ENCODE data around the gene TAF3.

The TAF3 gene

GRCh38 chr10:8054494-8055407, 236.4 kb downstream of the TAF3 start, which contains the start of gene GATA3:
GATA3 (plus strand) TSS chr10:8054688; CDS start chr10:8055656, 968 bp downstream.
- in situ Hi-C loops (cut with HindIII; ENCODE audit: low sequenced_read_pairs) = no loop called here

GRCh38 chr10:8055420-8056349, 237.4 kb downstream of the TAF3 start:
- in situ Hi-C loops (cut with HindIII; ENCODE audit: low sequenced_read_pairs) = no loop called here

DNA sequence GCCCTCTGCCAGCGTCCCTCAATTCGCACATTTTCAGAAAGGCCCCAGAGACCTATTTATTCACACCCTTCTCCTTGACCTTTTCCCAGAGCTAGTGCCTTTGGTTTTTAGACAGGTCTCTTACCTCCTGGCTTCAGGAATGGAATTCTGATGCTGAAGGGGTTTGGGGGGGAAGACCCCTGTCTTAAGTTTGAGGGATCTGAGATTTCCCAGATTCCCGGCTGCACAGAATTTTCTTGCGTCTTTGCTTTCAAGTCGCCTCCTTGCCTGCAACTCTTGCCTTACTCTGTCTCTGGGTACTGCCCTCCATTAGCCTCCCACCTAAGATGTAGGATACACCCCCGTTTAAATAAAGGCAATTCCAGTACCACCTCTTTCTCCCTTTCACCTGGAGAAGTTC, 238.1 kb downstream of the TAF3 start:
- in situ Hi-C loops (cut with HindIII; ENCODE audit: low sequenced_read_pairs) = no loop called here

DNA sequence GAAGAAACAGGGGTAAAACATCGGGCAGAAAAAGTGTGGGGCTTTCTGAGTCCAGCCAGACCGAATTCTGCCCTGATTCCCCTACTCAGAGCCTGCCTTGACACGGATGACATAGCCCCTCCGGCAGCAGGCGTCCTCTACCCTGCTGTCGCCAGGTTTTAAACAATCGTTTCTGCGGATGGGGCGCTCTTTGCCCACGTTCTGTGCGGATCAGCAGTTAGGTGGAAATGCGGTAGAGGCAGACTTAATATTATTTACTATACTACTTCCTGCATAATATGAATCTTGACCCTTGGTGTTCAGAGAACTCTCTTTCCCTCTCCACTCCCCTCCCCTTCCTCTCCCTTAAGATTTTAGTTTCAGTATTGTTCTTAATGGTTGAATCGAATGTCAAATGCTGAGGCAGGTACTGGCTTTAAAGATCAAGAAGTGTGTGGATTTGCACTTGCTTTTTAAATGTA, 238.6 kb downstream of the TAF3 start:
- in situ Hi-C loops (cut with HindIII; ENCODE audit: low sequenced_read_pairs) = no loop called here

- in situ Hi-C loops (cut with HindIII; ENCODE audit: low sequenced_read_pairs) = no loop called here
Measured at GRCh38 chr10:8057636-8058273, 239.4 kb downstream of the TAF3 start.

- in situ Hi-C loops (cut with HindIII; ENCODE audit: low sequenced_read_pairs) = no loop called here
Measured at GRCh38 chr10:8058274-8059111, 240.2 kb downstream of the TAF3 start.

DNA sequence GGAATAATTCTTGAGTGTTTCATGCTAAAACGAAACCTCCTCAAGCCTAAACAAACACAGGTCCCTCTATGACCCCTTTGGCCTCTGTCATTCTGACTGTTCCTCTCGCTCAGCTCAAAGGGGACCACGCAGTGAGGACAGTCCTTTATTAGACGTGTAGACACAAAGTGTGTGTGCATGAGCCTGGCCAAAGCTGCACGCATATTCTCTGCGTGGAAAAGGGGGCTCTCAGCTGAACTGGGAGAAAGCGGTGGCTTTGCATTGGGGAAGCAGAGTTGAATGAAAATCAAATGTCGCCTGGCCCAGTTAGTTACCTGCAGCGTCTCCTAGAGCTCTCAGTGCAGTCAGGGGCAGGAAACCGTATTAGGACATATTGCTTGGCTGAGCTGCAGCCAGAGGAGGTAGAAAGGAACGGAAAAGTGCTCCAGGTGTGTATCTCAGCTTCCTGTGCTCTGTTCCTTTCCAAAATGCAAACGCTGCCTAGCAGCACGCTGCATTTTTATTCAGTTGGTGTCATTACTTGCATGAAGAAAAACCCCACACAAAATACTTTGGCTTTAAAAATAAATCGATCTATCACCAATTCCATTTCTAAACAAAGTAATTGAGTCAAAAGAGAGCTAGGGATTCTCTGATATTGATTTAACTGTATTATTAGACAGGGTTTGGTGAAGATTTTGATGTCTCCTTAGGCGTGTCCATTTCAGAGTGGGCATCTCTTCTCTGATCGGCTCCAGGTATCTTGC, 241.1 kb downstream of the TAF3 start:
- in situ Hi-C loops (cut with HindIII; ENCODE audit: low sequenced_read_pairs) = no loop called here

DNA sequence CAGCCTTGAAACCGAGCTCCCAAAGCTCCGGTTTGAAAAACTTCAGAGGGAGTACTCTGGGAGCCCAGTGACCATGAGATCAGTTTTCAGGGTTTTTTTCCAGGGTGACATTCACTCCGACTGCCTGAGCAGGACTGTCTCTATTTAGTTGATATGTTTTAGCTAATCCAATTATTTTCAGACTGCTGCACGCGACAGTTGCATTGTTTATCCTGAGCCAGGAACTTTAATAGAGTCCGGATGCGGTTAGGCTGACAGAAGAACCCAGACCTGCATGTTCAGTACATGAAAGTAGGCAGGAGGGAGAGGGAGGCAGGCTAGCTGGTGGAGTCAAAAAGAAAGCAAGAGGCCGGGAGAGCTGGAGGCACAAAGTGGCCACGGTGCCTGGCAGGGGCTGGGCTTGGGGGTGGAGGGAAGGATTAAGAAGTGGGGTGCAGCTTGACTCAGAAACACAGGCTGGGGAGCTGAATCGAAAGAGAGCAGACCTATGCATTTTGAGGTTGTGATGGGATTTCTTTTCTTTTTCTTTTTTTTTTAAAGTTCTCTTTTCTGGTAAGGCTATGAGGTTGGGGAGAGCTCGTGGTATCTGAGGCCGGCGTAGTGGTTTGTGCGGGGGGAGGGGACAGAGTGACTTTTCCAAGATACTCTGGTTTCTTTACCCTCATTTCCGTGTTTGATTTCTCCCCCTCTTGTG, 241.9 kb downstream of the TAF3 start:
- in situ Hi-C loops (cut with HindIII; ENCODE audit: low sequenced_read_pairs) = no loop called here

DNA sequence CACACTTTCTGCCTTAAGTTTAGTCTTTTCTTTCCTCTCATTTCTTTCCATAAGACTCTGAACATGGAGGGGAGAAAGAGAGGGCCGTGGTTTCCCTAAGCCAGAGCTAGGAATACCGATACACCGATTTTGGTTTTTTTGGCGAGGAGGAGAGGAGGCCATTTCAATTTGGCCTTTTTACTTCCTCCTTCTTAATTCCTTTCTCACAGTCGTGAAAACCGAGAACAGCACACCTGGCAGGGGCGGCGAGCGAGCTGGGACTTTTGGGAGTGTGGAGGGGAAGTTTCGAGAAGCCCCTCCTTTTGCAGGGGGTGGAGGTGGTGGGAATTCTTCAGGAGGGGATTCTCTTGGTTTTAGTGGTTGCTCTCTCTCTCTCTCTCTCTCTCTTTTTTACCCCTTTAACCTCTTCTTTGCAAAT, 242.4 kb downstream of the TAF3 start:
- in situ Hi-C loops (cut with HindIII; ENCODE audit: low sequenced_read_pairs) = no loop called here

- in situ Hi-C loops (cut with HindIII; ENCODE audit: low sequenced_read_pairs) = no loop called here
Measured at GRCh38 chr10:8061274-8062211, 243.2 kb downstream of the TAF3 start.

GRCh38 chr10:8063128-8063908, 245.0 kb downstream of the TAF3 start:
- in situ Hi-C loops (cut with HindIII; ENCODE audit: low sequenced_read_pairs) = no loop called here

- in situ Hi-C loops (cut with HindIII; ENCODE audit: low sequenced_read_pairs) = no loop called here
Measured at GRCh38 chr10:8063935-8064334, 245.6 kb downstream of the TAF3 start.

DNA sequence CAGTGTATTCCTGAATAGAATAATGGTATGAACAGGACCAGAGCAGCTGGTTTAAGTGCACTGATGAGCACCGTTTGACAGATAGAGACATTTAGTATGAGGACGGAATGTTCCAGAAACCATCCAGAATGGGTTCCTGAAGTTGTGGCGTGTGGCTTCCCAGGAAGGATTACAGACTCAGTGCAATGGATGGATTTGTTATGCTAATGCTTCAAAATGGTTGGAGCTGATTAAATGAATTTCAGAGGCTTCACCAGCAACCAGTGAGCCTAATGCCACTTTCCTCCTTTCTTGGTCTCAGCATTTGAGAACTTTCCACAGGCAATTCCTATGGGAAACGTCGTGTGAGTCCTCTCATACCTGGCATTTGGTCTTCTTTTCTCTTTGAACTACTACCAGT, 246.1 kb downstream of the TAF3 start:
- in situ Hi-C loops (cut with HindIII; ENCODE audit: low sequenced_read_pairs) = no loop called here

DNA sequence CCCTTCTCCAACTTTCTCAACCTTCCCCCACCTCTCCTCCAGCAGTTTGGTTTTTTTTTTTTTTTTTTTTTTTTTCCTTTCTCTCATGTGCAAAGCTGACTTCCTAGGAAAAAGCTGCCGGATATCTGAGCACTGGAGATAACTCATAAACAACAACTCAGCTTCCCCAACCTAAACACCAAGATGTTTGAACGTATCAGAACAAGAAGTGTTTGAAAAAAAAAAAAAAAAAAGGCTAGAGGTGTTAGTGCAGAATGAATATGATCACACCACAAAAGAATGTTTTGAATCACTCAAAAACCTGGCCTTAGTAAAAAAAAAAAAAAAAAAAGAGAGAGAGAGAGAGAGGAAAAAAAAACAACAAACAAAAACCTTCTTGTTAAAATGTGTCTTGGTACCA, 247.3 kb downstream of the TAF3 start:
- in situ Hi-C loops (cut with HindIII; ENCODE audit: low sequenced_read_pairs) = no loop called here

DNA sequence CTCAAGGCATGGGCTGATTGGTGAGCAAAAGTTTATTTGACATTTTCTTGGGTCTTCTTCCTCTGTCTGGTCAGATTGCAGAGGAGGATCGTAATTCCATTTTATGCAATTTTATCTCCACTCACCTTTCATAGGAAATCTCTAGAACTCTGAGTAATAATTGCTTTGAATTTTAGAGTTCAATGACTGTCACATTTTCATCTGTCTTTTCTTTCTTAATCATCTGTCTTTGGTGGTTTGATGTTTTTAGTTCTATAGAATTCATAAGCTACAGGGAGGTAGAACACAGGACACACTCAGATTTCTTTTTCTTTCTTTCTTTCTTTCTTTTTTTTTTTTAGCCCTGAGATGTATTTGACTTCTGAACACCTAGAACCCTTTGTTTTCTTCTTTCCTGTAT, 247.8 kb downstream of the TAF3 start:
- in situ Hi-C loops (cut with HindIII; ENCODE audit: low sequenced_read_pairs) = no loop called here

Measured in endothelial cell of hepatic sinusoid (primary cell).